SK-N-SH (cell line): Measurements from ENCODE around the gene ZFAND2A.

ENCODE experiments used
- CTCF ChIP-seq: fragments of 200-600 bp; sonication (generic); IDR thresholded peaks from 2 replicates; pipeline ENCODE4 v1.6.1; 2017; ENCODE audit warnings: antibody characterized with exemption, mild to moderate bottlenecking, moderate library complexity
- USF1 ChIP-seq: IDR thresholded peaks from 2 replicates; pipeline ENCODE4 v1.4.0; 2012; ENCODE audit warnings: low read depth, borderline replicate concordance

GRCh38 chr7:1136841-1137516 lies 23.0 kb downstream of the ZFAND2A start:
- TF ChIP-seq USF1 (no peak), CTCF (no peak)
